Measurements from ENCODE around the gene SLC2A2. TPM values are rescaled to one million over a fixed set of nuclear protein-coding genes. Genes with fewer than 3 reads are reported as not detected.

SLC2A2 gene
- polyA plus RNA-seq, 1 donor (not counting 4 experiments of a cell fraction or from before 2014, with no cell fraction given), result not detected

- no peaks in the 10 kb centered on the region for H3K27me3 ChIP-seq (ENCODE audit: control insufficient read depth, extremely low read depth, insufficient read depth, low read length)
- H3K9me1 ChIP-seq (ENCODE audit: control insufficient read depth, extremely low read depth, insufficient read depth, low read length), result no peaks in the 10 kb centered on the region
- DNase-seq (ENCODE audit: low read depth, low spot score), result no peak
- no peaks in the 10 kb centered on the region for H4K20me1 ChIP-seq (ENCODE audit: control insufficient read depth, extremely low read depth, insufficient read depth, low read length)
- no peak overlapping the region for H3K9ac ChIP-seq (ENCODE audit: control insufficient read depth, extremely low read depth, insufficient read depth, low read length)
- no peaks in the 10 kb centered on the region for H3K9me3 ChIP-seq (ENCODE audit: control insufficient read depth, low read depth, low read length)
- TF ChIP-seq CTCF (optimal IDR thresholded peaks at IDR 0.05 in 1 of 3, IDR thresholded peaks at IDR 0.05 in 1 of 3, conservative IDR thresholded peaks at IDR 0.05 in 1 of 3; ENCODE audit: extremely low read depth in 1 of 3, insufficient read depth in 2 of 3, low read length in 3 of 3), result no peak
- no peak for TF ChIP-seq EZH2 (IDR thresholded peaks at IDR 0.05; ENCODE audit: low read length)
- H3K27ac ChIP-seq (ENCODE audit: control insufficient read depth, insufficient read depth, low read length), result no peak overlapping the region
- H3K36me3 ChIP-seq (ENCODE audit: control insufficient read depth in 2 of 2, extremely low read depth in 1 of 2, insufficient read depth in 2 of 2, low read length in 2 of 2), result no peaks in the 10 kb centered on the region
- no peaks in the 10 kb centered on the region for H3K79me2 ChIP-seq (ENCODE audit: control insufficient read depth, insufficient read depth, low read length)
- no peak for FAIRE-seq
- no peak overlapping the region for H3K4me2 ChIP-seq (ENCODE audit: control insufficient read depth, extremely low read depth, insufficient read depth, low read depth, low read length)
- no peaks in the 10 kb centered on the region for H3K4me1 ChIP-seq (ENCODE audit: control insufficient read depth, extremely low read depth, insufficient read depth, low read length)
- no peak overlapping the region for H2AFZ ChIP-seq (ENCODE audit: control insufficient read depth, low read length)
- dilution Hi-C loops (cut with MboI; ENCODE audit: extremely low pct_ligation_motif_present, low sequenced_read_pairs), result no loop called here
- no peak overlapping the region for H3K4me3 ChIP-seq (ENCODE audit: control insufficient read depth in 2 of 3, extremely low read depth in 1 of 3, insufficient read depth in 2 of 3, low read depth in 1 of 3, low read length in 3 of 3)
These were observed 73.3 kb downstream of the SLC2A2 start for GRCh38 chr3:170953229-170953628.

GRCh38 chr3:170949211-170949610, 77.3 kb downstream of the SLC2A2 start:
- Histone ChIP-seq H3K4me3 (ENCODE audit: control insufficient read depth in 2 of 3, extremely low read depth in 1 of 3, insufficient read depth in 2 of 3, low read depth in 1 of 3, low read length in 3 of 3) (no peak overlapping the region), H3K79me2 (ENCODE audit: control insufficient read depth, insufficient read depth, low read length) (no peaks in the 10 kb centered on the region), H2AFZ (ENCODE audit: control insufficient read depth, low read length) (no peak overlapping the region), H3K4me1 (ENCODE audit: control insufficient read depth, extremely low read depth, insufficient read depth, low read length) (no peaks in the 10 kb centered on the region), H3K9me3 (ENCODE audit: control insufficient read depth, low read depth, low read length) (no peaks in the 10 kb centered on the region), H3K9ac (ENCODE audit: control insufficient read depth, extremely low read depth, insufficient read depth, low read length) (no peak overlapping the region), H3K36me3 (ENCODE audit: control insufficient read depth in 2 of 2, extremely low read depth in 1 of 2, insufficient read depth in 2 of 2, low read length in 2 of 2) (no peaks in the 10 kb centered on the region), H3K4me2 (ENCODE audit: control insufficient read depth, extremely low read depth, insufficient read depth, low read depth, low read length) (no peak overlapping the region), H3K27ac (ENCODE audit: control insufficient read depth, insufficient read depth, low read length) (no peak overlapping the region), H4K20me1 (ENCODE audit: control insufficient read depth, extremely low read depth, insufficient read depth, low read length) (no peaks in the 10 kb centered on the region), H3K9me1 (ENCODE audit: control insufficient read depth, extremely low read depth, insufficient read depth, low read length) (no peaks in the 10 kb centered on the region), H3K27me3 (ENCODE audit: control insufficient read depth, extremely low read depth, insufficient read depth, low read length) (no peaks in the 10 kb centered on the region)
- FAIRE-seq, result no peak
- TF ChIP-seq EZH2 (IDR thresholded peaks at IDR 0.05; ENCODE audit: low read length), result no peak
- no peak for TF ChIP-seq CTCF (optimal IDR thresholded peaks at IDR 0.05 in 1 of 3, IDR thresholded peaks at IDR 0.05 in 1 of 3, conservative IDR thresholded peaks at IDR 0.05 in 1 of 3; ENCODE audit: extremely low read depth in 1 of 3, insufficient read depth in 2 of 3, low read length in 3 of 3)
- DNase-seq (ENCODE audit: low read depth, low spot score), result no peak
- dilution Hi-C loops (cut with MboI; ENCODE audit: extremely low pct_ligation_motif_present, low sequenced_read_pairs), result no loop called here

Measured in keratinocyte (primary cell).